T-helper 1 cell treated with Interleukin-12 subunit alpha and Interleukin-12 subunit beta and Interleukin-4 antibody, amounts not matched to agents 30 ng/mL and 1 ng/mL, for 36 hours (primary cell): Measurements from ENCODE around the gene ZFP64. TPM values are rescaled to one million over a fixed set of nuclear protein-coding genes. Genes with fewer than 3 reads are reported as not detected.

Experiments used
- intact Hi-C: fragments of 100-400 bp; cut with micrococcal nuclease; formaldehyde crosslinking; loops from one replicate; pipeline ENCODE4 v1.15.1; 2024
- total RNA-seq: library from RNA; stranded (reverse); gene quantifications from 2 replicates; pipeline ENCODE4 v1.2.3, GENCODE V29; 2022

ZFP64 gene
- total RNA-seq, 1 donor from 2014 or later = 10.0 TPM

DNA sequence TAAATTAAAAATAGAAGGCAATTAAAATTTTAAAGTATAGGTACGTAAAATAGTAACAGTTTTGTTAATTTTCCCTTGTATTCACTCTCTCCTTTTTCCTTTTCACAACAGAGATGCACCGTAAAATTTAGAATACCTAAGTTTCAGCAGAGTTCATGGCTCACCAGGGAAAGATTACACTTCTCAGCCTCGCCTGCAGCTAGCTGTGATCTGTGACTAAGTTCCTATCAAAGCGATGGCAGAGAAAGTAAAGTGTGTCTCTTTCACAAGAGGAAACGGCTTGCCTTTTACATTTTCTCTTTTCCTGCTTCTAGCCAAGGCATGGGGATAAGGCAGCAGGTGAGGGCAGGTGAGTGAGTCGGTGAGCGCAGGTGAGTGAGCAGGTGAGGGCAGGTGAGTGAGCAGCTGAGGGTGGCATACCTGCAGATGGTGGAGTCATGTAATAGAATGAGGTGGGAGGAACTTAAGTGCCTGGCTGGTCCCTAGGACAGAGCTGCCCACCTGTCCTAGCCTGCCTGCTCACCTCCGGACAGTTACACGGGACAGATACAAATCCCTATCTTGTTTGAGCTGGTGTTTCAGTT, 30.9 kb downstream of the ZFP64 start:
- intact Hi-C loops = no loop called here

- intact Hi-C loops = no loop called here
Measured at GRCh38 chr20:52160049-52160570, 31.5 kb downstream of the ZFP64 start.

DNA sequence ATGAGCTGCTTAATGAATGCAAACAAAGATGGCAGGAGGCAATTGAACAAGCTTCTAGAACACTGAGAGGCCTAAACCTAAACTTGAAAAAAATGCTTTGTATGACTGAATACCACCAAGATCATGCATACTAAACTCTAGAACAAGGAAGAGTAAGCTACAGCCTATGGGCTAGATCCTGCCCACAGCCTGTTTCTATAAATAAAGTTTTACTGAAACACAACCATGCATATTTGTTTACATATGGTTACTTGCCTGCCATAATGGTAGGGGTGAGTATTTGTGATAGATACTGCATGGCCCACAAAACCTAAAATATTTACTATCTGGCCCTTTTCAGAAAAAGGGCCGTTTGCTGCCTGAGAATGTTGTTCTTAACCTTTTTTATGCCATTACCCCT, 37.0 kb downstream of the ZFP64 start:
- intact Hi-C loops = loop anchor here (10.0 kb wide), 1 partner anchor 1170 kb away; no protein-coding TSS in a partner anchor

- intact Hi-C loops = loop anchor here (10.0 kb wide), 1 partner anchor 1169 kb away; no protein-coding TSS in a partner anchor
Measured at GRCh38 chr20:52153896-52154295, 37.7 kb downstream of the ZFP64 start.

- intact Hi-C loops = loop anchor here (10.0 kb wide), 1 partner anchor 1168 kb away; no protein-coding TSS in a partner anchor
Measured at GRCh38 chr20:52152921-52153320, 38.7 kb downstream of the ZFP64 start.

DNA sequence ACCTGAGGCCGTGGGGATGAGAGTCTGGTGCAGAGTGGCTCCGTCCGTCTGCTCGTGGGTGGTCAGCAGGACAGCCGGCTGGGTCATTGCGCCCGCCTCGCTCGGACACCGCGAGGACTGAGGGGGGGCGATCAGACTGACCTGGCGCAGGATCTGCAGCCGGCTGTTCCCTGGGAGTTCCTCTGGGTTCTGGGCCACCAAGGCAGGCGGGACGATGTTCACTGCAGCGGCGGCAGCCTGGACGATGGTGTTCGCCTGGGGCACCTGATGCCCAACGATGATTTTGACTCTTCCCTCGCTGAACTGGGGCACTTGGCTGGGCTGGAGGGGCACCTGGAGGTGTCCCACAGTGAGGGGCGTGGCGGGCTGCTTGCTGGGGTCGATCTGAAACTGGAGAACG, 39.2 kb downstream of the ZFP64 start:
- intact Hi-C loops = loop anchor here (10.0 kb wide), 1 partner anchor 1168 kb away; no protein-coding TSS in a partner anchor

- intact Hi-C loops = loop anchor here (1.0 to 10.0 kb wide), 3 partner anchors 22 to 1166 kb away; no protein-coding TSS in a partner anchor
Measured at GRCh38 chr20:52150440-52151258, 40.9 kb downstream of the ZFP64 start.

DNA sequence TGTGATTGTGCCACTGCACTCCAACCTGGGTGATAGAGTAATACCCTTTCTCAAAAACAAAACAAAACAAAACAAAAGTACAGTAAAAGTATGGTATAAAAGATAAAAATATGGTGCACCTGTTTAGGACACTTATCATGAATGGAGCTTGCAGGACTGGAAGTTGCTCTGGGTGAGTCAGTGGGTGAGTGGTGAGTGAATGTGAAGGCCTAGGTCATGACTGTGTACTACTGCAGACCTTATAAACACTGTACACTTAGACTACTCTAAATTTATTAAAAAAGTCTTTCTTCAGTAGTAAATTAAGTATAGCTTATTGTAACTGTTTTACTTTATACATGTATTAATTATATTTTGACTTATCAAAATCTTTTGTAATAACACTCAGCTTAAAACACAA, 46.0 kb downstream of the ZFP64 start:
- intact Hi-C loops = no loop called here

GRCh38 chr20:52143277-52143676, 48.3 kb downstream of the ZFP64 start:
- intact Hi-C loops = no loop called here

DNA sequence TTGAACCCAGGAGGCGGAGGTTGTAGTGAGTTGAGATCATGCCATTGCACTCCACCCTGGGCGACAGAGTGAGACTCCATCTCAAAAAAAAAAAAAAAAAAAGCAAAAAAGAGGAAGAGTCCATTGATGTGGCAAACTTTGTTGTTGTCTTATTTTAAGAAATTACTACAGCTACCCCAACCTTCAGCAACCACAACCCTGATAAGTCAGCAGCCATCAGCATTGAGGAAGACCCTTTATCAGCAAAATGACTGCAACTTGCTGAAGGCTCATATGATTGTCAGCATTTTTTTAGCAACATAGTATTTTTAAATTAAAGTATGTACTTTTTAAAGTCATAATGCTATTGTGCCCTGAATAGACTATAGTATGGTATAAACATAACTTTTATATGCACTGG, 48.8 kb downstream of the ZFP64 start:
- intact Hi-C loops = no loop called here

GRCh38 chr20:52139986-52140385, 51.6 kb downstream of the ZFP64 start:
- intact Hi-C loops = no loop called here

DNA sequence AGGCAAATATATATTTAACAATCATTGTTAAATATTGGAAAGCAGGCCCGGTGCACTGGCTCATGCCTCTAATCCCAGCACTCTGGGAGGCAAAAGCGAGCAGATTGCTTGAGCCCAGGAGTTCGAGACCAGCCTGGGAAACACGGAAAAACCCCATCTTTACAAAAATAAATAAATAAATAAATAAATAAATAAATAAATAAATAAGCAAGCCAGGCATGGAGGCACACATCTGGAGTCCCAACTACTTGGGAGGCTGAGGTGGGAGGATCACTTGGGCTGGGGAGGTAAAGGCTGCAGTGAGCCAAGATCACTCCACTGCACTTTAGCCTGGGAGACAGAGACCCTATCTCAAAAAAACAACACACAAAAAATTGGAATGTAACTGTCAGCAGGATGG, 53.7 kb downstream of the ZFP64 start:
- intact Hi-C loops = no loop called here

- intact Hi-C loops = loop anchor here (5.0 kb wide), 1 partner anchor 59 kb away; the partner anchor contains the start of gene ZFP64
Measured at GRCh38 chr20:52133714-52134113, 57.9 kb downstream of the ZFP64 start.

- intact Hi-C loops = loop anchor here (5.0 kb wide), 1 partner anchor 60 kb away; the partner anchor contains the start of gene ZFP64
Measured at GRCh38 chr20:52132337-52132736, 59.2 kb downstream of the ZFP64 start.

- intact Hi-C loops = loop anchor here (5.0 kb wide), 1 partner anchor 61 kb away; the partner anchor contains the start of gene ZFP64
Measured at GRCh38 chr20:52131048-52131643, 60.4 kb downstream of the ZFP64 start.

DNA sequence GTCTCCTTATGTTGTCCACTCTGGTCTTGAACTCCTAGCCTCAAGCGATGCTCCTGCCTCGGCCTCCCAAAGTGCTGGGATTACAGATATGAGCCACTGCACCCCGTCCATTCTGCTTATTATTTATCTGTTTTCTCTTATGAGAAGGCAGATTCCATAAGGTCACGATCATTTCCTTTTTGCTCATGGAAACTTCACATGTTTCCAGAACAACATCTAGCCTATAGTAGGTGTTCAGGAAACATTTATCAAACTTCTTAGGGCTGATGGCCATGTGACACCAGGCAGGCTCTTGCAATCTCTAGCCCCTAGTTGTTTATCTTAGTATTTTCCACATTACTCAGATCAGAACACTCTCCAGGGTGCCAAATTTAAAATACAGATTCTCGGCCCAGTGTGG, 61.2 kb downstream of the ZFP64 start:
- intact Hi-C loops = loop anchor here (5.0 kb wide), 1 partner anchor 62 kb away; the partner anchor contains the start of gene ZFP64

GRCh38 chr20:52129611-52130010, 62.0 kb downstream of the ZFP64 start:
- intact Hi-C loops = loop anchor here (5.0 kb wide), 1 partner anchor 63 kb away; the partner anchor contains the start of gene ZFP64

DNA sequence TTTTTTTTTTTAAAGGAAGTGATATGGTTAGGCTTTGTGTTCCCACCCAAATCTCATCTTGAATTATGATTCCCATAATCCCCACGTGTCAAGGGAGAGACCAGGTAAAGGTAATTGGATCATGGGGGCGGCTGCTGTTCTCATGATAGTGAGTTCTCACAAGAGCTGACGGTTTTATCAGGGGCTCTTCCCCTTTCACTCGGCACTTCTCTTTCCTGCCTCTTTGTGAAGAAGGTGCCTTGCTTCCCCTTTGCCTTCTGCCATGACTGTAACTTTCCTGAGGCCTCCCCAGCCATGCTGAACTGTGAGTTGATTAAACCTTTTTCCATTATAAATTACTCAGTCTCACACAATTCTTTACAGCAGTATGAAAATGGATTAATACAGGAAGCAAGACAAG, 64.3 kb downstream of the ZFP64 start:
- intact Hi-C loops = no loop called here

- intact Hi-C loops = no loop called here
Measured at GRCh38 chr20:52124821-52125220, 66.8 kb downstream of the ZFP64 start.

DNA sequence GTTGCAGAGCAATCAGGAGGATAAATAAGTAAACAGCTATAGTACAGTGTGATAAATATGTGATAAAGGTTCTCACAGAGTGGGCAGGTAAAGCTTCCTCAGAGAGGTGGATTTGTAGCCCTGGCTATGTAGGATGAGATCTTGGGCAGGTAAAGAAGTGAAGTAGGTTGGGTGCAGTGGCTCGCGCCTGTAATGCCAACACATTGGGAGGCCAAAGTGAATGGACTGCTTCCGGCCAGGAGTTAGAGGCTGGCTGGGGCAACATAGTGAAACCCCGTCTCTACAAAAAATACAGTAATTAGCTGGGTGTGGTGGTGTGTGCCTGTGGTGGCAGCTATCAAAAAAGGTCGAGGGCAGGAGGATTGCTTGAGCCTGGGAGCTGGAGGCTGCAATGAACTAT, 72.9 kb downstream of the ZFP64 start:
- intact Hi-C loops = no loop called here

DNA sequence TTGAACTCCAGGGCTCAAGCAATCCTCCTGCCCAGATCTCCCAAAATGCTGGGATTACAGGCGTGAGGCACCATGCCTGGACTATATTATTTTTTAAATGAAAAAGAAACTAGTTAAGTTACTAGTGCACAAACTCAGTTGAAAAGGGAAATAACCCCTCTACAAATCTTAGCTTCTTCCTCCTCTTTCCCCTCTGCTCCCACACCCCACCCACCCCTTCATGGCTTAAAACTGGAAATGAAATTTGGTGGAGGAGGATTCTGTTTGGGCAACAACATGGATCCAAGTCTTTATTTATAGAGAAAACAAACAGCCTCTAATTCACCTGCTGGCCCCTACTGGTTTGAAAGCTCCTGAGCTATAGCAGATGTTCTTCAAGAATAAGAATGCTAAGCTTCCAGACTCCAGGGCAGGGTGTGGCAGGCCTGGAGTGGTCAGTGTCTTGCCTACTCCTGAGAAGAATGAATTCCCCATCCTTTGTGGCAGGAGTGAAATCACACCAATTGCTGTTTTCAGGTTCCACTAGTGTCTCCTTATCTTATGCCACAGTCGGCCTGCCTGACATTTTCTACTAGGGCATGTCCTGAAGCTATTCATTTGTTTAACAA, 73.5 kb downstream of the ZFP64 start:
- intact Hi-C loops = no loop called here
